Stimulated activated CD8-positive, alpha-beta memory T cell treated with anti-CD3 and anti-CD28 coated beads, Interleukin-4, amount 100 ng/mL, for 24 hours (primary cell): ENCODE data around the gene PROZ.

Experiments
- DNase-seq: peaks from one replicate; pipeline ENCODE4 v3.0.0-alpha.2; 2020; ENCODE audit warnings: low read depth

The PROZ gene

DNA sequence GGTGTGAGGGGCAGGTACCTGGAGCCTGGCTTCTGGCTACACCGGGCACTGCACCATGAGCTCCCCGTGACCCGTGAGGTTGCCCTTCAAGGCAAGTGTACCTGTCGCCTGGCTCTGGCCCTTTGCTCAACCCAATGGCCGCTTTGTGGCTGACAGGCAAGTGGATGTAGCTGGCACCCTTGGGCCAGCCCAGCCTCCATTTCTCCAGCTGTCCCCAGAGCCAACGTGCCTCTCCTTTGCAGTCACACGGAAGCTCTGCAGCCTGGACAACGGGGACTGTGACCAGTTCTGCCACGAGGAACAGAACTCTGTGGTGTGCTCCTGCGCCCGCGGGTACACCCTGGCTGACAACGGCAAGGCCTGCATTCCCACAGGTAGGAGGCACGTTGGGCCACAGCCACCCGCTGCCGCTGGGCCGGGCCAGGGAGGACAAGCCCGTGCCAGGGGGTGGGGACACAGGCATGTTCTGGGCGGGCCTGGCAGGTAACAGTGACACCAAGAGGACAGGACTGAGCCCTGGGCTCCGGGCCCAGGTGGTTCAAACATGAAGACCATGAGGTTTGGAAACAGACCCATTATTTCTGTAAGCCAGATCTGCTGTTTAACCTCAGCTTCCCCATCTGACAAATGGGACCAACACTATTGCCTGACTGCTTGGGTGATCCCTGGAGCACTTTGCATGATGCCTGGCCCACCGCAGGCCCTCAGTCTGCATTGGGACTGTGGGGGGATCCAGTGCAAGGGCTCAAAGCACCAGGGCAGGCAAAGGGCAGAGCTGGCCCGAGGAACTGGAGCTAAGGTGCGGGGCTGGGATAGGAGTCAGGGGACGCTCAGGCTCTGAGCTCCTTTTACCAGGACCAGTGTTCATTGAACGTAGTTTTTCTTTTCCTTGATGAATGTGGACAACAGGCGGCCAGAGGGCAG, 17.5 kb upstream of the PROZ start:
- DNase-seq: no peak

- DNase-seq: no peak
Observed at GRCh38 chr13:113141601-113141970, 16.9 kb upstream of the PROZ start.

GRCh38 chr13:113142876-113143275, 15.6 kb upstream of the PROZ start:
- no peak for DNase-seq

DNA sequence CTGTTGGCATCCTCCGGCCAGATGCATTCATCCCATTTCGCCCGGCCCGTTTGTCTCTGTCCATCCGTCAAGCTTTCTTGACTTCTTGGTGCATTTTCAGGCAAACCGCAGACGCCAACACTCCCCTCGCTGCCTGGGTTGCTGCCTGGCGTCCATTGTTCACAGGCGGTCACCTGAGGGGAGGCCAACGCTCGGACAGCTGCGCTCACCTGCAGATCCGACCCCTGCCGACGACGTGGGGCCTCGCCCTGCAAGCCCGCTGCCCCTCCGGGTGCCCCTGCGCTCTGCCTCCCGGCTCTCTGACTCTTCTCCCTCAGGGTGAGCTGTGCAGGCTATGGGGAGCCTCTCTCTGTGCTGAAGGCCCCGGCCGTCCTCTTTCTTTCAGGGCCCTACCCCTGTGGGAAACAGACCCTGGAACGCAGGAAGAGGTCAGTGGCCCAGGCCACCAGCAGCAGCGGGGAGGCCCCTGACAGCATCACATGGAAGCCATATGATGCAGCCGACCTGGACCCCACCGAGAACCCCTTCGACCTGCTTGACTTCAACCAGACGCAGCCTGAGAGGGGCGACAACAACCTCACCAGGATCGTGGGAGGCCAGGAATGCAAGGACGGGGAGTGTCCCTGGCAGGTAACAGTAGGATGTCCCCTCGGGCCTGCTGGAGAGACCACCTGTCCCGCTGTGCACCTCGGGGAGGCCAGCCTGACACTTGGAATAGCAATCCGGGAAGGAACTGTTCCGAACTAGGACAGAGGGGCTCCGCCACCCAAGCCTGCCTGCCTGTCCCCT, 14.8 kb upstream of the PROZ start:
- no peak for DNase-seq

GRCh38 chr13:113144255-113144629, 14.2 kb upstream of the PROZ start:
- no peak for DNase-seq

DNA sequence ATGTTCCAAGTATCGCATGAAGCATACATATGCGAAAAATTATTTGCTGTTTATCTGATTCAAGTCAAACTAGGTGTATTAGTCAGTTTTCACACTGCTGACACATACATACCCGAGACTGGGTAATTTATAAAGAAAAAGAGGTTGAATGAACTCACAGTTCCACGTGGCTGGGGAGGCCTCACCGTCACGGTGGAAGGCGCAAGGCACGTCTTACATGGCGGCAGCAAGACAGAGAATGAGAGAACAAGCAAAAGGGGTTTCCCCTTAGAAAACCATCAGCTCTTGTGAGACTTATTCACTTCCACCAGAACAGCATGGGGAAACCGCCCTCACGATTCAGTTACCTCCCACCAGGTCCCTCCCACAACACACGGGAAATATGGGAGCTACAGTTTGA, 13.0 kb upstream of the PROZ start:
- DNase-seq: no peak

DNA sequence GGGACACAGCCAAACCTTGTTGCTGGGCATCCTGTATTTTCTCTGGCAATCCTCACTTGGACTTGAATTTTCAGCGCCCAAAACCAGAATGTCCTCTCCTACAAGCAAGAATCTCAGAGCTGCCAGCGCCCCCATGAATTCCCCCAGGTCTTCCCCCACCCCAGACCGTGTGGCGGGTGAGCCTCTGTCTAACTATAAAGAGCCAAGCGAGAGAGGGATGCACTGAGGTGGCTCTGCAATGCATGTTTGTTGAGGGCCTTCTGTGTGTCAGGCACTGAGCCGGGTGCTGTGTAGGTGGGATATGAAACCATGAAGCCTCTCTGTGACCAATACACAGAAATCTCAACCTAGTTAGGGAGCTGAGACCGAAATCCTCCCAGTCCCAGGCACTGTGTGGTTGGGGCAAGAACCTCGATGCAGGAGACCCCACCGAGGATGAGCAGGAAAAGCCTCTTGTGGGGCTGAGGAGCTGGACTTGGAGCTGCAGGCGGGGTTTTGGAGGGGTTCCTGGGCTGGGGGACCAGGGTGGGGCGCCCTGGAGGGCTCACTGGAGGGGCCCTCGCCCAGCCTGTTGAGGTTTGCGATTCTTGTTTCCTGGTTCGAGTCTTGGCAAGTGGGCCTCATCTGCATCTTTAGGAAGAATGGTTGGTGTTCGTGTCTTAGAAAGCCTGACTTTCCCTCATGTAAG, 12.4 kb upstream of the PROZ start:
- no peak for DNase-seq

GRCh38 chr13:113146750-113147149, 11.7 kb upstream of the PROZ start:
- DNase-seq: no peak

- no peak for DNase-seq
Observed at GRCh38 chr13:113147206-113147605, 11.2 kb upstream of the PROZ start.

- no peak for DNase-seq
Observed at GRCh38 chr13:113148407-113148806, 10.0 kb upstream of the PROZ start.

- no peak for DNase-seq
Observed at GRCh38 chr13:113148940-113149503, 9.4 kb upstream of the PROZ start.

- DNase-seq: no peak
Observed at GRCh38 chr13:113149711-113150549, 8.5 kb upstream of the PROZ start.

DNA sequence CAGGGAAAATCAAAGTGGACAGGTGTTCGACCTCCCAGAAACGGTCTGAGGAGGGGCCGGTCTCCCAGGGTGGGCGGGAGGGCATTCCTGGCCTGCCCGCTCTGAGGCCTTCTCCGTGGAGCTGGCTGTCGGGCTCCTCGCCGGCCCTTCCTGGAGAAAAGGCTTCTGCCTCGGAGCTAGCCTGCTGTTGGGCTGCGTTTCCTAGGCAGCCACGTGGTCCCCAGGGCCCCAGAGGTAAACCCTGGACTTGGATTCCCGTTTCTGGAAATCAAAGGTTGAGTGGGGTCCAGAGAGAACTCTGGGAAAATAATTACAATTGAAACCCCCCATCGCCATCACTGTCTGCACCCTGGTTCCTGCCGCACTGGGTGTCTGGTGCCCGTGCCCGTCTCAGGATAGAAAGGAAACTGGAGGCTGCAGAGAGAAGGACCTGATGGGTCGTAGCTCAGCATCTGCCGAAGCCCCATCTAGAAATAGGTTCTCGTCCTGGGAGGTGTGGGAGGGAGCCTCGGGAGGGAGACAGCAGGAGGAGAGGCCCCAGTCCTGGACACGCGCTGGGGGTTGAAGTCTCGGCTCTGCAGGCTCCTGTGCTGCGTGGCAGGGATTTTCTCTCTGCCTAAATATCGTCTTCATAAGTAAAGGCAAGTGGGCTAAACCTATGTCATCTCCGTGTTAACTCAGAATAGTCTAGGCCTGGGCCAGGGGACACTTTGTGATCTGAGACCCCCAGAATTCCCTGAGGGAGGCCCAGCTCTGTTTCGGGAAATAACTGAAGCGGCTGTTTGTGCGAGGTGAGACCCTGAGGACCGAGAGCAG, 7.7 kb upstream of the PROZ start:
- no peak for DNase-seq

GRCh38 chr13:113151745-113152690, 6.4 kb upstream of the PROZ start:
- DNase-seq: no peak

GRCh38 chr13:113152691-113152983, 5.8 kb upstream of the PROZ start:
- DNase-seq: no peak

- DNase-seq: no peak
Observed at GRCh38 chr13:113152984-113153809, 5.3 kb upstream of the PROZ start.

- DNase-seq: peak; percentile 52
Observed at GRCh38 chr13:113153810-113154748, 4.4 kb upstream of the PROZ start.

GRCh38 chr13:113155201-113155600, 3.2 kb upstream of the PROZ start:
- no peak for DNase-seq
